Measurements from ENCODE around the gene CADPS2. TPM values are rescaled to one million over a fixed set of nuclear protein-coding genes. Genes with fewer than 3 reads are reported as not detected.

Gene CADPS2
- total and polyA plus RNA-seq, 5 donors from 2014 or later: 0.07 TPM; not detected in 4

DNA sequence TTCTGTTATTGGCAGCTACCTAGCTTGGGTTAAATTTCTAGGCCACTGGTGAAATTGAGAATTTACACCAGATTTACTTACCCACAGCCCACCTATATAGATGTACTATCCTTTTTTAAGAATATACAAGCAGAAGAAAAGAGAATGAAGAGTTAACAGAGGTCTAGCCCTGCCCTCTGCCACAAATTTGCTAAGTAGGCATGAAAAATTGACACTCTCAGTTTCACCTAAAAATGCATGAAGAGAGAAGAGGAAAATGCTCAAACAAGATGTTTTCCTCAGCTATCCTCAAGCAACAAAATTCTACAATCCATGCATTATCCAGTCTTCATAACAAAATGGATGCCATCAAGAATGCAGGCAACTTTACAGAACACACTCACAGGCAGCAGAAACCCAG lies 158.9 kb downstream of the CADPS2 start:
- Histone ChIP-seq H3K4me1 (ENCODE audit: control insufficient read depth, insufficient read depth, low read length, poor library complexity, severe bottlenecking) (no peaks in the 10 kb centered on the region), H3K36me3 (ENCODE audit: control insufficient read depth, insufficient read depth, low read length) (no peaks in the 10 kb centered on the region), H3K27ac (ENCODE audit: insufficient read depth, low read length, poor library complexity, severe bottlenecking) (no peak overlapping the region), H3K4me3 (ENCODE audit: low read depth, low read length) (no peak overlapping the region), H3K27me3 (ENCODE audit: control insufficient read depth, insufficient read depth, low read length) (no peaks in the 10 kb centered on the region), H3K9me3 (ENCODE audit: control insufficient read depth in 2 of 2, low read length in 2 of 2) (no peaks in the 10 kb centered on the region)
- Mint-ChIP-seq H3K27ac (no peak overlapping the region), H3K4me1 (no peaks in the 10 kb centered on the region), H3K9me3 (peaks cover 0 to 9% (median 3%) of the 10 kb centered on the region in 7 donors), H3K36me3 (no peaks in the 10 kb centered on the region), H3K27me3 (no peaks in the 10 kb centered on the region), H3K4me3 (no peak overlapping the region)
- DNase-seq (no peak), ATAC-seq (ENCODE audit: low read depth in 2 of 2) (no peak)

GRCh38 chr7:122726881-122727280 lies 159.4 kb downstream of the CADPS2 start:
- no peak for DNase-seq
- H3K4me1 Mint-ChIP-seq: no peaks in the 10 kb centered on the region
- Histone ChIP-seq H3K36me3 (ENCODE audit: control insufficient read depth, insufficient read depth, low read length) (no peaks in the 10 kb centered on the region), H3K4me1 (ENCODE audit: control insufficient read depth, insufficient read depth, low read length, poor library complexity, severe bottlenecking) (no peaks in the 10 kb centered on the region), H3K27ac (ENCODE audit: insufficient read depth, low read length, poor library complexity, severe bottlenecking) (no peak overlapping the region), H3K27me3 (ENCODE audit: control insufficient read depth, insufficient read depth, low read length) (no peaks in the 10 kb centered on the region), H3K9me3 (ENCODE audit: control insufficient read depth in 2 of 2, low read length in 2 of 2) (no peaks in the 10 kb centered on the region), H3K4me3 (ENCODE audit: low read depth, low read length) (no peak overlapping the region)
- H3K27ac Mint-ChIP-seq: no peak overlapping the region
- H3K9me3 Mint-ChIP-seq: peaks cover 0 to 9% (median 3%) of the 10 kb centered on the region in 7 donors
- no peaks in the 10 kb centered on the region for H3K27me3 Mint-ChIP-seq
- H3K36me3 Mint-ChIP-seq: no peaks in the 10 kb centered on the region
- H3K4me3 Mint-ChIP-seq: no peak overlapping the region
- ATAC-seq (ENCODE audit: low read depth in 2 of 2): no peak

DNA sequence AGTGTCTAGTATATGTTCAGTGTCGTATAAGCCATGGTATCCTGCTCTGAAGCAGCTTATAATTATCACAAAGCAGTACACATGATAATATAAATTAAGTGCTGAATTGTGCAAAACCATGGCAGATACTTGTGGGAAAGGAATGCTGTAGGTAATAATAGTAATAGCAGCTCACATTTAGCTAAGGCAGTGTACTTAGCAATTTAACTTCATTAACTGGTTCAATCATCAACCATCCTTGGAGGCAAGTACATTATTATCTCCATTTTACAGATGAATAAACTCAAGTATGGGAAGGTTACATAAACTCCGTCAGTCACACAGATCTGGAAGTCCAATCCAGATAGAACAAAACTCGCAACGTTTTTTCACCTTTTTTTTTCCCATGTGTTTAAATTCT lies 161.9 kb downstream of the CADPS2 start:
- H3K36me3 Mint-ChIP-seq: no peaks in the 10 kb centered on the region
- H3K27ac Mint-ChIP-seq: no peak overlapping the region
- H3K9me3 Mint-ChIP-seq: peaks cover 0 to 9% (median 4%) of the 10 kb centered on the region in 7 donors
- DNase-seq (no peak), ATAC-seq (ENCODE audit: low read depth in 2 of 2) (no peak)
- H3K36me3 ChIP-seq (ENCODE audit: control insufficient read depth, insufficient read depth, low read length): no peaks in the 10 kb centered on the region
- no peaks in the 10 kb centered on the region for H3K9me3 ChIP-seq (ENCODE audit: control insufficient read depth in 2 of 2, low read length in 2 of 2)
- H3K27ac ChIP-seq (ENCODE audit: insufficient read depth, low read length, poor library complexity, severe bottlenecking): no peak overlapping the region
- H3K4me1 ChIP-seq (ENCODE audit: control insufficient read depth, insufficient read depth, low read length, poor library complexity, severe bottlenecking): no peaks in the 10 kb centered on the region
- no peaks in the 10 kb centered on the region for H3K4me1 Mint-ChIP-seq
- no peaks in the 10 kb centered on the region for H3K27me3 Mint-ChIP-seq
- no peaks in the 10 kb centered on the region for H3K27me3 ChIP-seq (ENCODE audit: control insufficient read depth, insufficient read depth, low read length)
- no peak overlapping the region for H3K4me3 Mint-ChIP-seq
- H3K4me3 ChIP-seq (ENCODE audit: low read depth, low read length): no peak overlapping the region

DNA sequence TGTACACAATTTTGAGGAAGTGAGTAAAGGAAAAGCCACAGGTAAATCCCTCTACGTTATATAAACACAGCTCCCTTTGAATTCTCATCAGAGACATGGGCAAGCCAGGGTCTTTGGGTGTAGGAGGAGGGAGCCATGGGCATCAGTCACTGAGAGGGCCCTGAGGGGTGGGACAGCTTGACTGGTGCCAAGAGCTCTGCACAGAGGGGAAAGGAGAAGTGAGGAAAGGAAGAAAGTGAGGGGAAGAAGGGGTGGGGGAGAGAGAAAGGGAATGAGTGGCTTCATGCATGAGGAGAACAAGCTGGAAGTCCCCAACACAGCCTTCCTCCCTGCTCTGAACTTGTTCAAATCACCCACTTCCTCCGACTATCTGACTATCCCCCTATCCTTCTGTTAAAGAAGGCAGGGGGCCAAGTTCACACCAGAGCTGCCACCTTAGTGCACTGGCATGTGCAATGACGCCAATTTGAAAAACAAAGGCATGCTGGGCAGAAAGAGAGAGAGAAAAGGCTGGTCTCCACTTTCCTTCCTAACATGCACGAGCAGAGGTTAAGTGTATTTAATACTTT lies 167.2 kb downstream of the CADPS2 start:
- peaks cover 2 to 16% (median 5%) of the 10 kb centered on the region in 7 donors for H3K9me3 Mint-ChIP-seq
- DNase-seq: no peak
- H3K27ac Mint-ChIP-seq: no peak overlapping the region
- Histone ChIP-seq H3K27ac (ENCODE audit: insufficient read depth, low read length, poor library complexity, severe bottlenecking) (no peak overlapping the region), H3K9me3 (ENCODE audit: control insufficient read depth in 2 of 2, low read length in 2 of 2) (no peaks in the 10 kb centered on the region), H3K27me3 (ENCODE audit: control insufficient read depth, insufficient read depth, low read length) (no peaks in the 10 kb centered on the region), H3K36me3 (ENCODE audit: control insufficient read depth, insufficient read depth, low read length) (no peaks in the 10 kb centered on the region), H3K4me3 (ENCODE audit: low read depth, low read length) (no peak overlapping the region), H3K4me1 (ENCODE audit: control insufficient read depth, insufficient read depth, low read length, poor library complexity, severe bottlenecking) (no peaks in the 10 kb centered on the region)
- ATAC-seq (ENCODE audit: low read depth in 2 of 2): no peak
- H3K27me3 Mint-ChIP-seq: no peaks in the 10 kb centered on the region
- H3K4me1 Mint-ChIP-seq: no peaks in the 10 kb centered on the region
- H3K36me3 Mint-ChIP-seq: no peaks in the 10 kb centered on the region
- no peak overlapping the region for H3K4me3 Mint-ChIP-seq

DNA sequence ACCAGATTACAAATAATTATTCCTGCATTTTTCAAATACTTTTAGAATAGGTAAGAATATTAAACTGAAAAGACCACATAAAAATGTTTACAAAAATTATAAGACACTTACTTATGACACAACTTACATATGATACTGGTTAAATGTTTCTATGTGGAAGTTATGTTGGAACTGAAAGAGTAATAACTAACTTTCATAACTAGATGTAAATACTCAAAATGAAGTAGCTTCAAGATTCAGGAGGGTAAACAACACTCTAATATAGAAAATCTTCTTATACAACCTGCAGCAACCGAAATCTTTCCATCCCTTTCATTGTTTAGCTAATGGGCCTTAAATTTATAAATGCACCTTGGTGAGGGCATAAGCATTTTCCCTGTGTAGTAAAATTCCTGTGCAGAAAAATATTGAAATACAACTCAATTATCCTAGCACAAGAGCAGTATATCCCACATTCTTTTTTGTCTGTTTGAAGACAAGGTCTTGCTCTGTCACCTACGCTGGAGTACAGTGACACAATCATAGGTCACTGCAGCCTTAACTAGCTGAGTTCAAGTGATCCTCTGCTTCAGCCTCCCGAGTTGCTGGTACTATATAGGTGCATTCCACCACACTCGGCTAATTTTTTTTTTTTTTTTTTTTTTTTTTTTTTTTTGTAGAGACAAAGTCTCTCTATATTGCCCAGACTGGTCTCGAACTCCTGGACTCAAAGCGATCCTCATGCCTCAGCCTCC lies 168.7 kb downstream of the CADPS2 start:
- peaks cover 1 to 16% (median 8%) of the 10 kb centered on the region in 7 donors for H3K9me3 Mint-ChIP-seq
- H3K4me3 Mint-ChIP-seq: no peak overlapping the region
- no peaks in the 10 kb centered on the region for H3K4me1 ChIP-seq (ENCODE audit: control insufficient read depth, insufficient read depth, low read length, poor library complexity, severe bottlenecking)
- H3K27me3 Mint-ChIP-seq: no peaks in the 10 kb centered on the region
- no peak overlapping the region for H3K27ac ChIP-seq (ENCODE audit: insufficient read depth, low read length, poor library complexity, severe bottlenecking)
- DNase-seq: no peak
- no peak for ATAC-seq (ENCODE audit: low read depth in 2 of 2)
- H3K36me3 Mint-ChIP-seq: no peaks in the 10 kb centered on the region
- H3K36me3 ChIP-seq (ENCODE audit: control insufficient read depth, insufficient read depth, low read length): no peaks in the 10 kb centered on the region
- H3K27me3 ChIP-seq (ENCODE audit: control insufficient read depth, insufficient read depth, low read length): no peaks in the 10 kb centered on the region
- no peaks in the 10 kb centered on the region for H3K9me3 ChIP-seq (ENCODE audit: control insufficient read depth in 2 of 2, low read length in 2 of 2)
- H3K4me1 Mint-ChIP-seq: no peaks in the 10 kb centered on the region
- H3K27ac Mint-ChIP-seq: no peak overlapping the region
- no peak overlapping the region for H3K4me3 ChIP-seq (ENCODE audit: low read depth, low read length)

GRCh38 chr7:122715183-122715582 lies 171.1 kb downstream of the CADPS2 start:
- Mint-ChIP-seq H3K27me3 (no peaks in the 10 kb centered on the region), H3K27ac (no peak overlapping the region), H3K4me1 (no peaks in the 10 kb centered on the region), H3K36me3 (no peaks in the 10 kb centered on the region), H3K4me3 (no peak overlapping the region), H3K9me3 (peaks cover 2 to 13% (median 8%) of the 10 kb centered on the region in 7 donors)
- Histone ChIP-seq H3K27ac (ENCODE audit: insufficient read depth, low read length, poor library complexity, severe bottlenecking) (no peak overlapping the region), H3K36me3 (ENCODE audit: control insufficient read depth, insufficient read depth, low read length) (no peaks in the 10 kb centered on the region), H3K27me3 (ENCODE audit: control insufficient read depth, insufficient read depth, low read length) (no peaks in the 10 kb centered on the region), H3K4me3 (ENCODE audit: low read depth, low read length) (no peak overlapping the region), H3K4me1 (ENCODE audit: control insufficient read depth, insufficient read depth, low read length, poor library complexity, severe bottlenecking) (no peaks in the 10 kb centered on the region), H3K9me3 (ENCODE audit: control insufficient read depth in 2 of 2, low read length in 2 of 2) (no peaks in the 10 kb centered on the region)
- DNase-seq: no peak
- ATAC-seq (ENCODE audit: low read depth in 2 of 2): no peak

DNA sequence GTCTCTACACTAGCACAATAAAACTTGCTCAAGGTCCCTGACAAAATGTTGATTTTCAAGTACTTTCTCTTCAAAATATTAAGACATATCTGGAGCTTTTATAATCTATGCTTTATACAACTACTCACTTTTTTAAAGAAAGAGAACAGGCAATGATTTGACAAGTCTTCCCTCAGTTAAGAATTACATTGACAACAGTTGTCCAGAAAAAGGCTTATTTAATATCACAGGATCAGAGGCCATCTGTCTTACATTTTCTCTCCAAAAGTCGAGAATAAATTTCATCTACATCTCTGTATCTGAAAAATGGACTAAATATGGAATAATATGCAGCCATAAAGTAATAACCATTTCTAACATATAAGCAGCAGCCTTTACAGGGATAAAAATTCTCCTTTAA lies 175.3 kb downstream of the CADPS2 start:
- H3K27me3 ChIP-seq (ENCODE audit: control insufficient read depth, insufficient read depth, low read length): no peaks in the 10 kb centered on the region
- Mint-ChIP-seq H3K4me1 (no peaks in the 10 kb centered on the region), H3K27ac (no peak overlapping the region), H3K9me3 (peaks cover 0 to 17% (median 6%) of the 10 kb centered on the region in 7 donors), H3K36me3 (no peaks in the 10 kb centered on the region), H3K27me3 (no peaks in the 10 kb centered on the region), H3K4me3 (no peak overlapping the region)
- H3K9me3 ChIP-seq (ENCODE audit: control insufficient read depth in 2 of 2, low read length in 2 of 2): no peaks in the 10 kb centered on the region
- ATAC-seq (ENCODE audit: low read depth in 2 of 2) (no peak), DNase-seq (no peak)
- no peaks in the 10 kb centered on the region for H3K36me3 ChIP-seq (ENCODE audit: control insufficient read depth, insufficient read depth, low read length)
- no peaks in the 10 kb centered on the region for H3K4me1 ChIP-seq (ENCODE audit: control insufficient read depth, insufficient read depth, low read length, poor library complexity, severe bottlenecking)
- H3K4me3 ChIP-seq (ENCODE audit: low read depth, low read length): no peak overlapping the region
- no peak overlapping the region for H3K27ac ChIP-seq (ENCODE audit: insufficient read depth, low read length, poor library complexity, severe bottlenecking)

All from CD4-positive, CD25-positive, alpha-beta regulatory T cell (primary cell).